Keratinocyte (primary cell): ENCODE data around the gene SCAF4. TPM values are rescaled to one million over a fixed set of nuclear protein-coding genes. Genes with fewer than 3 reads are reported as not detected.

ENCODE experiments used
- DNase-seq: peaks from one replicate; pipeline ENCODE4 v3.0.0-alpha.2; 2011; ENCODE audit warnings: low read depth, missing footprints, low spot score
- FAIRE-seq: peaks from 2 replicates; lab custom pipeline; 2011; peaks lifted over from hg19 to GRCh38; lab: Jason Lieb, UNC
- H2AFZ ChIP-seq: 2 replicates; pipeline ENCODE4 v1.6.0; 2012; ENCODE audit warnings: low read length, control low read depth, inconsistent platforms; ENCODE audit not compliant: control insufficient read depth
- H3K27ac ChIP-seq: 2 replicates; pipeline ENCODE4 v1.5.1; 2011; ENCODE audit warnings: low read length; ENCODE audit not compliant: control insufficient read depth, insufficient read depth
- H3K27me3 ChIP-seq: 3 replicates; pipeline ENCODE4 v1.6.0; 2011; ENCODE audit warnings: low read length; ENCODE audit not compliant: control insufficient read depth, insufficient read depth; ENCODE audit errors: extremely low read depth
- H3K36me3 ChIP-seq, 2 experiments: 2 replicates in 1 of 2; 3 replicates in 1 of 2; pipeline ENCODE4 v1.5.1; 2011; ENCODE audit warnings: low read length in 2 of 2, mild to moderate bottlenecking in 1 of 2; ENCODE audit not compliant: control insufficient read depth in 2 of 2, insufficient read depth in 2 of 2; ENCODE audit errors: extremely low read depth in 1 of 2
- H3K4me1 ChIP-seq: 3 replicates; pipeline ENCODE4 v1.5.1; 2011; ENCODE audit warnings: low read length; ENCODE audit not compliant: control insufficient read depth, insufficient read depth; ENCODE audit errors: extremely low read depth
- H3K4me2 ChIP-seq: 3 replicates; pipeline ENCODE4 v1.6.0; 2011; ENCODE audit warnings: low read depth, low read length; ENCODE audit not compliant: control insufficient read depth, insufficient read depth; ENCODE audit errors: extremely low read depth
- H3K4me3 ChIP-seq, 3 experiments: fragments of 200-600 bp in 1 of 3; sonication (generic) in 1 of 3; 2 replicates in 2 of 3; 3 replicates in 1 of 3; pipeline ENCODE4 v1.5.1; 2011 to 2016; ENCODE audit warnings: low read length in 3 of 3, mild to moderate bottlenecking in 3 of 3, control low read depth in 2 of 3, inconsistent platforms in 1 of 3, low read depth in 1 of 3, mixed read lengths in 1 of 3, mixed run types in 1 of 3, moderate library complexity in 1 of 3; ENCODE audit not compliant: control insufficient read depth in 2 of 3, insufficient read depth in 2 of 3; ENCODE audit errors: extremely low read depth in 1 of 3
- H3K79me2 ChIP-seq: 2 replicates; pipeline ENCODE4 v1.6.0; 2012; ENCODE audit warnings: low read length; ENCODE audit not compliant: control insufficient read depth, insufficient read depth
- H3K9ac ChIP-seq: 3 replicates; pipeline ENCODE4 v1.6.0; 2011; ENCODE audit warnings: low read length; ENCODE audit not compliant: control insufficient read depth, insufficient read depth; ENCODE audit errors: extremely low read depth
- H3K9me1 ChIP-seq: 3 replicates; pipeline ENCODE4 v1.6.0; 2011; ENCODE audit warnings: low read length; ENCODE audit not compliant: control insufficient read depth, insufficient read depth; ENCODE audit errors: extremely low read depth
- H3K9me3 ChIP-seq: 2 replicates; pipeline ENCODE4 v1.5.1; 2012; ENCODE audit warnings: low read depth, low read length; ENCODE audit not compliant: control insufficient read depth
- H4K20me1 ChIP-seq: 3 replicates; pipeline ENCODE4 v1.6.0; 2011; ENCODE audit warnings: low read length; ENCODE audit not compliant: control insufficient read depth, insufficient read depth; ENCODE audit errors: extremely low read depth
- CTCF ChIP-seq, 3 experiments: IDR thresholded peaks in 1 of 3; conservative IDR thresholded peaks in 1 of 3; optimal IDR thresholded peaks in 1 of 3; 2 replicates in 2 of 3; 3 replicates in 1 of 3; pipeline versions ENCODE3 to v1.5.1; 2011; ENCODE audit warnings: low read length in 3 of 3, mild to moderate bottlenecking in 3 of 3, moderate library complexity in 2 of 3, control low read depth in 1 of 3, inconsistent platforms in 1 of 3; ENCODE audit not compliant: insufficient read depth in 2 of 3; ENCODE audit errors: extremely low read depth in 1 of 3
- EZH2 ChIP-seq: IDR thresholded peaks from one replicate; pipeline ENCODE4 v1.6.1; 2012; ENCODE audit warnings: inconsistent platforms, mild to moderate bottlenecking, low read length, moderate library complexity
- dilution Hi-C: fragments of 300-500 bp; cut with MboI; formaldehyde crosslinking; loops from one replicate; pipeline ENCODE4 v1.7.0; 2020; ENCODE audit warnings: low sequenced_read_pairs; ENCODE audit not compliant: extremely low pct_ligation_motif_present
- polyA plus RNA-seq, 5 experiments: library from polyadenylated mRNA; depleted of rRNA in 3 of 5; stranded (reverse) in 3 of 5; stranded (forward) in 1 of 5; unstranded in 1 of 5; fragments of >200 nt; gene quantifications; 1 replicate in 1 of 5; 2 replicates in 3 of 5; 3 replicates in 1 of 5; pipeline versions ENCODE4 v1.2.1 to v1.2.3, GENCODE V29; 2011 to 2012; ENCODE audit warnings: missing spikeins in 2 of 5, low read depth in 1 of 5, low replicate concordance in 1 of 5

SCAF4 gene
- polyA plus RNA-seq, 1 donor (not counting 4 experiments of a cell fraction or from before 2014, with no cell fraction given): 7.5 TPM

GRCh38 chr21:31696424-31696823, 35.5 kb downstream of the SCAF4 start:
- no peak for FAIRE-seq
- no peak for DNase-seq
- no peaks in the 10 kb centered on the region for H3K9me3 ChIP-seq
- no peaks in the 10 kb centered on the region for H4K20me1 ChIP-seq
- no peak overlapping the region for H3K27ac ChIP-seq
- no peak overlapping the region for H3K9ac ChIP-seq
- H3K4me3 ChIP-seq: no peak overlapping the region
- no peak overlapping the region for H2AFZ ChIP-seq
- no peak overlapping the region for H3K4me2 ChIP-seq
- TF ChIP-seq CTCF (optimal IDR thresholded peaks at IDR 0.05 in 1 of 3, IDR thresholded peaks at IDR 0.05 in 1 of 3, conservative IDR thresholded peaks at IDR 0.05 in 1 of 3; ENCODE audit: extremely low read depth in 1 of 3, insufficient read depth in 2 of 3, low read length in 3 of 3) (no peak), EZH2 (no peak)
- dilution Hi-C loops: no loop called here
- no peaks in the 10 kb centered on the region for H3K27me3 ChIP-seq
- H3K4me1 ChIP-seq: no peaks in the 10 kb centered on the region
- no peaks in the 10 kb centered on the region for H3K79me2 ChIP-seq
- H3K9me1 ChIP-seq: no peaks in the 10 kb centered on the region
- peaks cover 14 to 32% of the 10 kb centered on the region in 2 experiments for H3K36me3 ChIP-seq

- FAIRE-seq (no peak), DNase-seq (no peak)
- Histone ChIP-seq H2AFZ (no peak overlapping the region), H4K20me1 (no peaks in the 10 kb centered on the region), H3K79me2 (no peaks in the 10 kb centered on the region), H3K27ac (no peak overlapping the region), H3K4me2 (no peak overlapping the region), H3K9me3 (no peaks in the 10 kb centered on the region), H3K27me3 (no peaks in the 10 kb centered on the region), H3K4me1 (no peaks in the 10 kb centered on the region), H3K9me1 (no peaks in the 10 kb centered on the region), H3K4me3 (no peak overlapping the region), H3K36me3 (peaks cover 11 to 33% of the 10 kb centered on the region in 2 experiments), H3K9ac (no peak overlapping the region)
- TF ChIP-seq CTCF (optimal IDR thresholded peaks at IDR 0.05 in 1 of 3, IDR thresholded peaks at IDR 0.05 in 1 of 3, conservative IDR thresholded peaks at IDR 0.05 in 1 of 3; ENCODE audit: extremely low read depth in 1 of 3, insufficient read depth in 2 of 3, low read length in 3 of 3): no peak
- no peak for TF ChIP-seq EZH2
- dilution Hi-C loops: no loop called here
These were observed 38.7 kb downstream of the SCAF4 start for GRCh38 chr21:31693222-31693621.
